Suprapubic skin (tissue), 3 donors: Measurements from ENCODE around the gene SCGB1C1.

Source experiments
- EP300 ChIP-seq: sonication (generic); formaldehyde crosslinking; IDR thresholded peaks from one replicate; pipeline ENCODE4 v1.6.1; 2017; ENCODE audit warnings: antibody characterized with exemption
- POLR2A ChIP-seq, 2 donors: fragments of 450-650 bp; IDR thresholded peaks; one replicate each; pipeline ENCODE4 v1.6.1; 2017; ENCODE audit warnings: antibody characterized with exemption in 2 of 2, mild to moderate bottlenecking in 2 of 2, moderate library complexity in 2 of 2
- TF ChIP-seq, protein P1 (sequence below), 2 donors: fragments of 200-600 bp in 1 of 2; fragments of 450-650 bp in 1 of 2; sonication (generic) in 1 of 2; IDR thresholded peaks; one replicate each; pipeline ENCODE4 v1.5.1; 2016 to 2019; ENCODE audit warnings: antibody characterized with exemption in 2 of 2, mild to moderate bottlenecking in 1 of 2, moderate library complexity in 1 of 2

DNA sequence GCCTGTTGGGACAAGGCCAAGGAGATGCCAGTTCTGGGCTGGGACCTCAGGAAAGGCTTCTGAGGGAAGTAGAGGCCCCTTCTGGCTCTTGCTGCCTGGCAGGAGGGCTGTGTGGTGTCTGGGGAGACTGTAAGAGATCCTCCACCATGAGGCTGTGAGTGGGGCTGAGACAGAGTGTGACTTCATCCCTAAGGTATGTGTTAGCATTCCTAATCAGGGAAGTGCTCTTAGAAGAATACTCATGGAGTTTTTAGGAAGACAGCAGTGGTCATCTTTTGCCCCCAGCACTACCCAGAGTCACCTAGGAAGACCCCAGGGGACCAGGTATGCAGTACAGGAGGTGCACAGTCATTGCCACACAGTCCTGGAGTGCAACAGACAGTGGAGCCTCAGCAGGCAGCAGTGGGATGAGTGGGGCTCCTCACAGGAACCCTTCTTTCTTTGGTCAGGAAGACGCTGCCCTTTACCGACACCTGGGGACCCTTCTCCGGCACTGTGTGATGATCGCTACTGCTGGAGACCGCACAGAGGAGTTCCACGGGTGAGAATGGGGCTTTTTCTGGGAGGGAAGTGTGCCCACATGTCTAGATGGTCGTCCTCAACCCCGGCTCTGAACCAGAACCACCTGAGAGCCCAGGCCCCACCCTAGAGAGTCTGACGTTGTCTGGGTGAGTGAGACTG is 17.4 kb downstream of the SCGB1C1 start:
- TF ChIP-seq EP300 (no peak), POLR2A (IDR thresholded peaks at IDR 0.05) (no peak)
- TF ChIP-seq, protein P1, sequence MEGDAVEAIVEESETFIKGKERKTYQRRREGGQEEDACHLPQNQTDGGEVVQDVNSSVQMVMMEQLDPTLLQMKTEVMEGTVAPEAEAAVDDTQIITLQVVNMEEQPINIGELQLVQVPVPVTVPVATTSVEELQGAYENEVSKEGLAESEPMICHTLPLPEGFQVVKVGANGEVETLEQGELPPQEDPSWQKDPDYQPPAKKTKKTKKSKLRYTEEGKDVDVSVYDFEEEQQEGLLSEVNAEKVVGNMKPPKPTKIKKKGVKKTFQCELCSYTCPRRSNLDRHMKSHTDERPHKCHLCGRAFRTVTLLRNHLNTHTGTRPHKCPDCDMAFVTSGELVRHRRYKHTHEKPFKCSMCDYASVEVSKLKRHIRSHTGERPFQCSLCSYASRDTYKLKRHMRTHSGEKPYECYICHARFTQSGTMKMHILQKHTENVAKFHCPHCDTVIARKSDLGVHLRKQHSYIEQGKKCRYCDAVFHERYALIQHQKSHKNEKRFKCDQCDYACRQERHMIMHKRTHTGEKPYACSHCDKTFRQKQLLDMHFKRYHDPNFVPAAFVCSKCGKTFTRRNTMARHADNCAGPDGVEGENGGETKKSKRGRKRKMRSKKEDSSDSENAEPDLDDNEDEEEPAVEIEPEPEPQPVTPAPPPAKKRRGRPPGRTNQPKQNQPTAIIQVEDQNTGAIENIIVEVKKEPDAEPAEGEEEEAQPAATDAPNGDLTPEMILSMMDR (IDR thresholded peaks at IDR 0.05): no peak
